ENCODE results near the gene NDUFA11. TPM values are rescaled to one million over a fixed set of nuclear protein-coding genes. Genes with fewer than 3 reads are reported as not detected.
A peak's percentile ranks its signal among the peaks of the same experiment; 100 is the strongest.

The NDUFA11 gene
- total and polyA plus RNA-seq, 2 of the 13 experiments (the other 11 are each of a cell fraction or from before 2014, with no cell fraction given), result 286 to 378 TPM

GRCh38 chr19:5870986-5871394 lies 32.6 kb downstream of the NDUFA11 start (continued):
- TF ChIP-seq ZNF704 (CRISPR knock-in tag; IDR thresholded peaks at IDR 0.05; ENCODE audit: borderline replicate concordance) (no peak; the same call in 1 of the 2 replicates), ZNF672 (CRISPR knock-in tag; IDR thresholded peaks at IDR 0.05) (no peak), ASH2L (IDR thresholded peaks at IDR 0.05; ENCODE audit: insufficient read length, low read depth, low read length) (peak; percentile 48), NCOA5 (CRISPR knock-in tag; IDR thresholded peaks at IDR 0.05) (no peak), ZNF20 (CRISPR knock-in tag; IDR thresholded peaks at IDR 0.05) (no peak), GTF2F1 (IDR thresholded peaks at IDR 0.05; ENCODE audit: low read length) (no peak), KAT8 (CRISPR knock-in tag; IDR thresholded peaks at IDR 0.05) (peak; percentile 80), THAP11 (CRISPR knock-in tag; IDR thresholded peaks at IDR 0.05) (peak; percentile 84), HNF1A (IDR thresholded peaks at IDR 0.05; ENCODE audit: low read depth) (peak; percentile 63), HNF1A (CRISPR knock-in tag; IDR thresholded peaks at IDR 0.05; ENCODE audit: borderline replicate concordance) (peak; percentile 87), HINFP (CRISPR knock-in tag; IDR thresholded peaks at IDR 0.05; ENCODE audit: low read depth) (peak; percentile 80; the same call in 1 of the 2 replicates), ZNF691 (CRISPR knock-in tag; IDR thresholded peaks at IDR 0.05; ENCODE audit: borderline replicate concordance, low read depth) (peak; percentile 82; the same call in 1 of the 2 replicates), ZNF224 (CRISPR knock-in tag; IDR thresholded peaks at IDR 0.05) (no peak), ZNF747 (CRISPR knock-in tag; IDR thresholded peaks at IDR 0.05; ENCODE audit: borderline replicate concordance) (peak; percentile 74; the same call in 1 of the 2 replicates), ZNF512 (CRISPR knock-in tag; IDR thresholded peaks at IDR 0.05) (no peak), HDAC6 (IDR thresholded peaks at IDR 0.05; ENCODE audit: low read depth, low read length) (no peak), ZMYM3 (CRISPR knock-in tag; IDR thresholded peaks at IDR 0.05) (peak; percentile 99), RNF219 (CRISPR knock-in tag; IDR thresholded peaks at IDR 0.05) (no peak), RELA (CRISPR knock-in tag; IDR thresholded peaks at IDR 0.05) (0 out of 2 replicates have a peak, but pooled peaks have one; percentile 31)
